IMR-90 (cell line): ENCODE measurements around the gene CERS1. TPM values are rescaled to one million over a fixed set of nuclear protein-coding genes. Genes with fewer than 3 reads are reported as not detected.

ENCODE experiments used
- ATAC-seq: fragments of 200-7000 bp; cut with Tn5 transposase; 2 replicates; pipeline ENCODE4 v1.9.1; 2020; ENCODE audit warnings: low read depth, mild to moderate bottlenecking, moderate library complexity
- BruUV-seq: library from RNA; stranded (reverse); fragments of 400-500 nt; replicated peaks from 2 replicates; lab custom pipeline; 2021; lab: Mats Ljungman, UMichigan
- CTCF ChIA-PET: fragments of 300-600 bp; formaldehyde crosslinking; extraction: SDS; loops from one replicate; lab custom pipeline; 2021; ENCODE audit warnings: antibody characterized with exemption; lab: Yijun Ruan, JAX
- POLR2A ChIA-PET: fragments of 300-600 bp; sonication (Branson Sonifier 250); formaldehyde crosslinking; loops from one replicate; lab custom pipeline; 2022; ENCODE audit warnings: antibody characterized with exemption; ENCODE audit not compliant: unreplicated experiment; lab: Charles Lee
- DNase-seq: peaks from one replicate; pipeline ENCODE4 v3.0.0; 2013
- H2AFZ ChIP-seq: replicated peaks from 2 replicates; pipeline ENCODE3; 2013; ENCODE audit warnings: low read length, mild to moderate bottlenecking; ENCODE audit not compliant: poor library complexity
- H2AK5ac ChIP-seq: 2 replicates; pipeline ENCODE4 v1.6.1; 2013; ENCODE audit warnings: low read depth, low read length, inconsistent platforms
- H2AK9ac ChIP-seq: replicated peaks from 2 replicates; pipeline ENCODE3; 2013; ENCODE audit warnings: mild to moderate bottlenecking, low read depth, low read length, moderate library complexity; ENCODE audit not compliant: poor library complexity
- H2BK120ac ChIP-seq: 2 replicates; pipeline ENCODE4 v1.6.1; 2013; ENCODE audit warnings: low read depth, low read length, inconsistent platforms
- H2BK15ac ChIP-seq: 3 replicates; pipeline ENCODE4 v1.6.1; 2013; ENCODE audit warnings: low read depth, low read length, inconsistent platforms
- H2BK20ac ChIP-seq: 2 replicates; pipeline ENCODE4 v1.6.1; 2013; ENCODE audit warnings: low read depth, mild to moderate bottlenecking, inconsistent platforms, low read length, moderate library complexity
- H2BK5ac ChIP-seq: 2 replicates; pipeline ENCODE4 v1.6.1; 2013; ENCODE audit warnings: mild to moderate bottlenecking, low read depth, low read length, inconsistent platforms; ENCODE audit not compliant: poor library complexity, severe bottlenecking
- H3K14ac ChIP-seq: replicated peaks from 2 replicates; pipeline ENCODE4 v1.6.1; 2013; ENCODE audit warnings: low read depth, low read length, inconsistent platforms
- H3K18ac ChIP-seq: 2 replicates; pipeline ENCODE4 v1.6.1; 2013; ENCODE audit warnings: low read depth, low read length, control low read depth
- H3K23ac ChIP-seq: 2 replicates; pipeline ENCODE4 v1.6.1; 2013; ENCODE audit warnings: low read depth, low read length, inconsistent platforms
- H3K27ac ChIP-seq: 2 replicates; pipeline ENCODE4 v1.5.1; 2013; ENCODE audit warnings: mild to moderate bottlenecking, control low read depth, low read length; ENCODE audit not compliant: insufficient read depth
- H3K27me3 ChIP-seq: 2 replicates; pipeline ENCODE4 v1.6.1; 2013; ENCODE audit warnings: low read length; ENCODE audit not compliant: control insufficient read depth, insufficient read depth
- H3K36me3 ChIP-seq: 2 replicates; pipeline ENCODE4 v1.6.1; 2013; ENCODE audit warnings: low read length, mixed read lengths; ENCODE audit not compliant: control insufficient read depth, insufficient read depth
- H3K4ac ChIP-seq: 2 replicates; pipeline ENCODE4 v1.6.1; 2013; ENCODE audit warnings: low read depth, low read length, inconsistent platforms
- H3K4me1 ChIP-seq: 2 replicates; pipeline ENCODE4 v1.6.1; 2013; ENCODE audit warnings: low read length, mixed read lengths; ENCODE audit not compliant: control insufficient read depth, insufficient read depth
- H3K4me2 ChIP-seq: 2 replicates; pipeline ENCODE4 v1.6.1; 2013; ENCODE audit warnings: low read depth, mild to moderate bottlenecking, control low read depth, low read length, moderate library complexity
- H3K4me3 ChIP-seq: 2 replicates; pipeline ENCODE4 v1.5.1; 2013; ENCODE audit warnings: low read depth, mild to moderate bottlenecking, control low read depth, low read length, moderate library complexity; ENCODE audit not compliant: insufficient read depth
- H3K56ac ChIP-seq: 2 replicates; pipeline ENCODE4 v1.6.1; 2013; ENCODE audit warnings: low read length, inconsistent platforms; ENCODE audit not compliant: insufficient read depth; ENCODE audit errors: extremely low read depth
- H3K79me1 ChIP-seq, 2 experiments: 2 replicates each; pipeline ENCODE4 v1.6.1; 2013; ENCODE audit warnings: low read length in 2 of 2, inconsistent platforms in 1 of 2, low read depth in 1 of 2
- H3K9ac ChIP-seq: 2 replicates; pipeline ENCODE4 v1.6.1; 2013; ENCODE audit warnings: low read depth, low read length, control low read depth
- H3K9me1 ChIP-seq: 2 replicates; pipeline ENCODE4 v1.6.1; 2013; ENCODE audit warnings: low read length, inconsistent platforms; ENCODE audit not compliant: insufficient read depth
- H3K9me3 ChIP-seq: 2 replicates; pipeline ENCODE4 v1.6.1; 2013; ENCODE audit warnings: low read length; ENCODE audit not compliant: control insufficient read depth, insufficient read depth
- H4K20me1 ChIP-seq: 2 replicates; pipeline ENCODE4 v1.6.1; 2013; ENCODE audit warnings: low read length, inconsistent platforms; ENCODE audit not compliant: insufficient read depth
- H4K5ac ChIP-seq: 2 replicates; pipeline ENCODE4 v1.6.1; 2013; ENCODE audit warnings: mild to moderate bottlenecking, low read depth, low read length, control low read depth
- H4K8ac ChIP-seq, 2 experiments: 2 replicates each; pipeline ENCODE4 v1.6.1; 2013; ENCODE audit warnings: low read depth in 2 of 2, low read length in 2 of 2, control low read depth in 1 of 2, inconsistent platforms in 1 of 2
- H4K91ac ChIP-seq: 2 replicates; pipeline ENCODE4 v1.6.1; 2013; ENCODE audit warnings: low read depth, low read length, inconsistent platforms; ENCODE audit not compliant: insufficient read depth
- RFX5 ChIP-seq: IDR thresholded peaks from 2 replicates; pipeline ENCODE4 v1.8.0; 2012; ENCODE audit warnings: low read depth, mild to moderate bottlenecking, low read length, moderate library complexity
- SMC3 ChIP-seq: fragments of 150-350 bp; IDR thresholded peaks from 2 replicates; pipeline ENCODE4 v1.6.1; 2016; ENCODE audit warnings: low read depth, mild to moderate bottlenecking, antibody characterized with exemption, low read length, moderate library complexity
- WGBS, 2 experiments: methylation state at CpG; one replicate each; pipeline versions ENCODE4 v1.1.5 to v1.1.7; 2013; ENCODE audit warnings: missing lambda C conversion rate in 2 of 2; ENCODE audit not compliant: insufficient read length in 1 of 2; ENCODE audit errors: extremely low coverage in 2 of 2; 5-methylcytosine and 5-hydroxymethylcytosine counted together
- dilution Hi-C: fragments of 300-500 bp; cut with HindIII; formaldehyde crosslinking; loops from one replicate; pipeline ENCODE4 v1.14.3; 2018; ENCODE audit warnings: low sequenced_read_pairs; ENCODE audit not compliant: unreplicated experiment
- in situ Hi-C: fragments of 300-500 bp; cut with MboI; formaldehyde crosslinking; loops from 3 replicates; pipeline ENCODE4 v1.14.3; 2019; ENCODE audit warnings: low sequenced_read_pairs, inconsistent platforms, mixed read lengths
- intact Hi-C: fragments of 100-400 bp; cut with micrococcal nuclease; formaldehyde crosslinking; loops from 2 replicates; pipeline ENCODE4 v1.10.0; 2022
- polyA plus RNA-seq, 3 experiments: library from polyadenylated mRNA; depleted of rRNA; stranded (reverse); fragments of >200 nt; gene quantifications; 2 replicates each; pipeline ENCODE4 v1.2.3, GENCODE V29; 2012; ENCODE audit warnings: low replicate concordance in 1 of 3
- total RNA-seq: library from RNA; depleted of rRNA; stranded (reverse); fragments of >200 nt; gene quantifications from 2 replicates; pipeline ENCODE4 v1.2.3, GENCODE V29; 2012

Gene CERS1
- total and polyA plus RNA-seq, 2 of the 4 experiments (the other 2 are of a cell fraction) = 0.90 to 4.3 TPM

- intact Hi-C loops (no loop called here), in situ Hi-C loops (no loop called here), dilution Hi-C loops (no loop called here)
- no peak overlapping the region for H4K8ac ChIP-seq
- POLR2A ChIA-PET = interaction anchor here (0.5 kb wide), 1 partner anchor 344 kb away, joined by 5 read pairs; no protein-coding TSS in a partner anchor
- no peak overlapping the region for H3K56ac ChIP-seq
- H3K27me3 ChIP-seq = no peaks in the 10 kb centered on the region; the same call in 1 of the 2 replicates
- no peak overlapping the region for H2AK9ac ChIP-seq
- peaks cover 50% of the 10 kb centered on the region for H3K36me3 ChIP-seq
- no peak overlapping the region for H3K4me3 ChIP-seq
- CTCF ChIA-PET = no interaction called here
- DNase-seq = no peak
- H3K23ac ChIP-seq = no peak overlapping the region
- 93% methylated on average over 12 of the region's 17 CpGs; no CpG with 5 or more reads in 1 of the 2 experiments for WGBS, 2 experiments
- H3K9me3 ChIP-seq = no peaks in the 10 kb centered on the region
- no peak overlapping the region for H3K4ac ChIP-seq
- no peak overlapping the region for H2BK5ac ChIP-seq
- H4K5ac ChIP-seq = no peak overlapping the region
- no peak for ATAC-seq
- peaks cover 2% of the 10 kb centered on the region; the same call in 1 of the 2 replicates for H3K4me1 ChIP-seq
- H4K20me1 ChIP-seq = peaks cover 28% of the 10 kb centered on the region
- peaks cover 0 to 3% of the 10 kb centered on the region in 2 experiments; a peak in 1 of 4 replicates for H3K79me1 ChIP-seq
- H3K27ac ChIP-seq = no peak overlapping the region
- no peak overlapping the region for H2BK15ac ChIP-seq
- no peak overlapping the region for H3K9ac ChIP-seq
- BruUV-seq = no TSS peak
- no peak for TF ChIP-seq RFX5
- no peak for TF ChIP-seq SMC3
- no peak overlapping the region for H4K91ac ChIP-seq
- no peak overlapping the region for H2AK5ac ChIP-seq
- no peak overlapping the region for H3K14ac ChIP-seq
- H2BK20ac ChIP-seq = no peak overlapping the region
- H3K9me1 ChIP-seq = no peaks in the 10 kb centered on the region
- no peak overlapping the region for H3K4me2 ChIP-seq
- H2AFZ ChIP-seq = no peak overlapping the region
- H2BK120ac ChIP-seq = no peak overlapping the region
- H3K18ac ChIP-seq = no peak overlapping the region
These were observed 4.9 kb upstream of the CERS1 start for GRCh38 chr19:18900700-18901481.
